WTC11 (cell line): ENCODE measurements around the gene SLC47A1.

Experiments used
- ATF2 ChIP-seq: sonication (generic); formaldehyde crosslinking; IDR thresholded peaks from 2 replicates; pipeline ENCODE4 v1.8.1; 2022; ENCODE audit warnings: low read depth, missing genetic modification reagents, borderline replicate concordance
- CTCF ChIP-seq: fragments of 200-600 bp; IDR thresholded peaks from 2 replicates; pipeline ENCODE4 v1.8.0; 2022; ENCODE audit warnings: antibody characterized with exemption
- E2F4 ChIP-seq: sonication (generic); formaldehyde crosslinking; IDR thresholded peaks from 2 replicates; pipeline ENCODE4 v1.8.1; 2022; ENCODE audit warnings: low read depth, mild to moderate bottlenecking, moderate library complexity, missing genetic modification reagents, borderline replicate concordance
- E2F5 ChIP-seq: sonication (generic); formaldehyde crosslinking; IDR thresholded peaks from 2 replicates; pipeline ENCODE4 v1.8.1; 2022; ENCODE audit warnings: mild to moderate bottlenecking, moderate library complexity, missing genetic modification reagents
- ELF4 ChIP-seq: sonication (generic); formaldehyde crosslinking; IDR thresholded peaks from 2 replicates; pipeline ENCODE4 v1.8.1; 2022; ENCODE audit warnings: low read depth, mild to moderate bottlenecking, moderate library complexity, missing genetic modification reagents
- ESRRA ChIP-seq: sonication (generic); formaldehyde crosslinking; IDR thresholded peaks from 2 replicates; pipeline ENCODE4 v1.8.1; 2022; ENCODE audit warnings: mild to moderate bottlenecking, missing genetic modification reagents, borderline replicate concordance
- FOXP1 ChIP-seq: sonication (generic); formaldehyde crosslinking; IDR thresholded peaks from 2 replicates; pipeline ENCODE4 v1.8.0; 2022; ENCODE audit warnings: missing genetic modification reagents, mild to moderate bottlenecking, moderate library complexity, borderline replicate concordance
- JAZF1 ChIP-seq: fragments of 250-450 bp; sonication (Bioruptor Pico); IDR thresholded peaks from 2 replicates; pipeline ENCODE4 v1.9.0; 2021; ENCODE audit warnings: moderate library complexity, mild to moderate bottlenecking, inconsistent platforms
- PRDM15 ChIP-seq: sonication (generic); formaldehyde crosslinking; IDR thresholded peaks from 2 replicates; pipeline ENCODE4 v1.8.0; 2022; ENCODE audit warnings: missing genetic modification reagents
- PREB ChIP-seq: sonication (generic); formaldehyde crosslinking; IDR thresholded peaks from 2 replicates; pipeline ENCODE4 v1.8.1; 2022; ENCODE audit warnings: mild to moderate bottlenecking, missing genetic modification reagents, moderate library complexity, borderline replicate concordance
- RELA ChIP-seq: sonication (generic); formaldehyde crosslinking; IDR thresholded peaks from 2 replicates; pipeline ENCODE4 v1.8.1; 2022; ENCODE audit warnings: missing genetic modification reagents, mild to moderate bottlenecking, borderline replicate concordance
- SP1 ChIP-seq: sonication (generic); formaldehyde crosslinking; conservative IDR thresholded peaks from 2 replicates; pipeline ENCODE4 v1.8.1; 2022; ENCODE audit warnings: missing genetic modification reagents
- TEAD4 ChIP-seq: sonication (generic); formaldehyde crosslinking; IDR thresholded peaks from 2 replicates; pipeline ENCODE4 v1.8.0; 2022; ENCODE audit warnings: mild to moderate bottlenecking, missing genetic modification reagents
- ZBTB21 ChIP-seq: sonication (generic); formaldehyde crosslinking; IDR thresholded peaks from 2 replicates; pipeline ENCODE4 v1.8.1; 2023; ENCODE audit warnings: mild to moderate bottlenecking, missing genetic modification reagents, borderline replicate concordance

- TF ChIP-seq PRDM15: no peak
- no peak for TF ChIP-seq ESRRA (CRISPR knock-in tag)
- no peak for TF ChIP-seq JAZF1 (CRISPR knock-in tag)
- TF ChIP-seq CTCF: no peak
- no peak for TF ChIP-seq TEAD4 (CRISPR knock-in tag)
- TF ChIP-seq RELA (CRISPR knock-in tag): no peak
- TF ChIP-seq FOXP1 (CRISPR knock-in tag): no peak
- TF ChIP-seq ZBTB21: no peak
- no peak for TF ChIP-seq ATF2 (CRISPR knock-in tag)
- TF ChIP-seq E2F4: no peak
- TF ChIP-seq PREB (CRISPR knock-in tag): no peak
- TF ChIP-seq ELF4 (CRISPR knock-in tag): no peak
- TF ChIP-seq SP1 (CRISPR knock-in tag): no peak
- TF ChIP-seq E2F5 (CRISPR knock-in tag): no peak
Measured at GRCh38 chr17:19538095-19539039, 4.7 kb downstream of the SLC47A1 start.
